Inflammatory macrophage treated with lipopolysaccharide for 1 hour (primary cell): ENCODE measurements around the gene AGRP.

Experiments
- DNase-seq, 2 donors: peaks; one replicate each; pipeline ENCODE4 v3.0.0-alpha.2; 2020 to 2022

The AGRP gene

GRCh38 chr16:67463059-67463458, 20.3 kb downstream of the AGRP start:
- DNase-seq: no peak

DNA sequence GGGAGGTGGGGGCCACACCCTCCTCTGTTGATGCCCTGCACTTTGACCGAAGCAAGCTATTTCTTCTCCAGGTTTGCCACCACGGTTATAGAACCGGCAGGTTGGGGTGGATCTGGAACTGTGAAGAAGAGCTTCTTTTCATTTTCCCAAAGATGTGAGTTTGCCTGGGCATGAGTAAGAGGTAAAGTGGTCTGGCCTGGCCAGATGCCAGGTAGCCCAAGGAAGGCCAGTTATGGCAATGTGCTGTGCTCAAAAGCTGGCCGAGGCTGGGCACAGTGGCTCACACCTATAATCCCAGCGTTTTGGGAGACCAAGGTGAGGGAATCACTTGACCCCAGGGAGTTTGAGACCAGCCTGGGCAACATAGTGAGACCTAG, 21.1 kb downstream of the AGRP start:
- no peak for DNase-seq

DNA sequence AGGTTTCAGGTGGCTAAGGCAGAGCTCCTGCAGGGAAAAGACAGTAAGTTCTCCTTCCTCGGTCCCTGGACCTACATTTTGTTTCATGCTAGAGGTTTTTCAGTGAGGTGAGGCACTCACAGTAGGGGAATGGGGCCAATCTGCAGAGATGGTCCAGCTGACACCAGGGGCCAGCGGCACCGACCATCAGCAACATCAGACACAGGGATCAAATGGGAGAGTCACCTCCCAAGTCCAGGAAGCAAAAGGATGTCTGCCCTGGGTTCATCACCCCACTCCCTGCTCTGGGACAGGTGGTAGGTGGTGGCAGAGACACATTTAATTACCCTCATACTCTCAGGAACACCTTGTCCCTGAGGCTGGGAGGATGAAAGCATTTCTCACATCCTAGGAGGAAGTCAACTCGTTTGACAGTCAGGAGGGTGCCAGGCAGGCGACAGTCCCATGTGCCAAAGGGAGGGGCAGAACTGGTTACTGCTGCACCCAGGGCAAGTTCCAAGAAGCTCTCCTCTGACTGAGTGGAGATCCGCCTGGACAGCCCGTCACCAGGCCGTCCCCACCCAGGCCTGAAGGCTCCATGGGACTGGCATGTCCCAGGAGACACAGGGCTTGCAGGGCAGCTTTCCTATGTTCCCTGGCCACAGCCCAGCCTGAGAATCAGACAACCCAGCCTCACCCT, 21.6 kb downstream of the AGRP start:
- DNase-seq: no peak

DNA sequence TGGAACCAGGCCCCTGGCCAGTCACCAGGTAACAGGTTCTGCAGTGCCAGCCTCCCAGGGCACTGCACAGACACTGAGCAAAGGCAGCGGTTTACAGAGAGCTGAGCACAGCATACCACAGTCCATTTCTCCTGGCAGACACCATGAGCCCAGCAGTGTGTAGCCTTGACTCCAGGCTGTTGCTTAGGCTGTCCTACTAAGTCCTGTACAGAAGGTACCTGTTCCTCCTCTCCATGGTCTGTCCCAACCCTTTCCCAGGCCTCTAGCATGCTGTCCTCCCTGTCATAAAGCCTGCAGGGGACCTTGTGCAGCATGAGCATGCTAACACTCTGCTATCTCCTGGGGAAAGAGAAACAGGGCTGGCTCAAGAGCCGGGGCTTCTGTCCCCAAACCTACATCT, 22.4 kb downstream of the AGRP start:
- no peak for DNase-seq

DNA sequence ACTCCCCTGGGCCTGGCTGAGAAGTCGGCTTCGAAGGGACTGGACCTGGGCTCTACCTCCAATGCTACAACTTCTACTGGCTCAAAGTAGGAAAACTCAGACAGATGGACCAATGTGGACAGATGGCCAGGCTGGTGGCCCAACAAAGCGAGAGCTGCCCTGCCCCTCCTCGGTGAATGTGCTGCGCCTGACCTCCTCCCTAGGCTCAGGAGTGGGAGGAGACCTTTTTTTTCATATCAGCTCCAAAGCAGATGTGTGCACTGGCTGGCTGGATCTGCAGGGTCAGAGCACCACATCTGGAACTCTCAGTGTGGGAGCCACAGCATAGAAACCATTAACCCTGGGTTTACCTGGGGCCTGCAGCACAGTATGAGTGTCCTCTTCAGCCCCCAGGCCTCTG, 23.2 kb downstream of the AGRP start:
- no peak for DNase-seq

DNA sequence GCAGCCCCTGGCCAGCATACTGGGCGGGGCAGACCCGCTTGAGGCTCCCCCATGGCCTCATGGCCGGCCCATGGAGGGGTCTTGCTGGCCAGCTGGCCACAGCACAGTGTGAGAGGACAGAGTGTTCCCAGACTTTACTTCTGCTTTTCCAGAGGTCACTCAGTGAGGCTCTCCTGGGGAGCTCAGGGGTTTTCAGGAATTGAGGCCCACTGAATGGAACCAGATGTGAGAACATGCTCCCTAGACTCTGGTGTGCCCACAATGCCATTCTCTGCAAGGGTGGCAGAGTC, 23.5 kb downstream of the AGRP start:
- DNase-seq: no peak

DNA sequence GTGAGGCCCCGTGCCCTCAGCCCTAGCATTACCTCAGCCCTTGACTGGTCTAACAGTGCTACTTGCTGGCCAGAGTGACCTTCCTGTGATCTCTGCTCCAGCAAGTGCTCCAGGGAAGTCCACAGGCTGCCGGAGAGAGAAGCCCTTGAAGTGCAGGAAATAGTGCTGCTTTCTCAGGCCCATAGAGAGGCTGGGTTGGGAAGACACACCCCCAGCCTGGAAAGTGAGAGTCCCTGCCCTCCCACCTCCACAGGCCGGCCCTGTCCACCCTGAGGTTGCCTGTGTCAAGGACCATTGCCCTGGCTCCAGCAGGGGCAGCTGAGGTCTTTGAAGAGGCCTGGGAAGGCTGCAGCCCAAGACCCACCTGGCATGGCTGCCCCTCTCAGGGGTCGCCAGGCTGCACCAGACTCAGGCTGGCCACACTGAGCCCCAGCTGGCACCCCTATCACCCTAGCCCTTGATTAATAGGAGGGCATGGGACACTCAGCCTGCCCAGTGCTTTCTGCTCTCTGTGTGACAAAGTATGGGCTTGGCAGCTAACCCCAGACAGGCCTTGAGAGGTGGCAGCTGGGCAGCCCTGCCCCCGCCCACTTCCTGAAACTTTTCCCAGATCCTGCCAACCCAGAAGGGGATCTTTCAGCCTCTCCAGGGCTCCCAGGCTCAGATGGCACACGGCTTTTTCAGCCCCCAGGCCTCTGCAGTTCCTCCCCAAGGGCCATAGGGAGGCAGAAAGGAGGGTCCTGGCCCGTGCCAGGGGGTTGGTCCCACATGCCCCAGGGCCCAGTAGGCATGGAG, 24.1 kb downstream of the AGRP start:
- DNase-seq: no peak

GRCh38 chr16:67458121-67458641, 25.2 kb downstream of the AGRP start:
- no peak for DNase-seq

GRCh38 chr16:67457611-67458010, 25.7 kb downstream of the AGRP start:
- no peak for DNase-seq

- peak; percentile 55 to 72 for DNase-seq
These were observed 26.8 kb downstream of the AGRP start for GRCh38 chr16:67456391-67457081.

- no peak for DNase-seq
These were observed 28.5 kb downstream of the AGRP start for GRCh38 chr16:67454852-67455251.

DNA sequence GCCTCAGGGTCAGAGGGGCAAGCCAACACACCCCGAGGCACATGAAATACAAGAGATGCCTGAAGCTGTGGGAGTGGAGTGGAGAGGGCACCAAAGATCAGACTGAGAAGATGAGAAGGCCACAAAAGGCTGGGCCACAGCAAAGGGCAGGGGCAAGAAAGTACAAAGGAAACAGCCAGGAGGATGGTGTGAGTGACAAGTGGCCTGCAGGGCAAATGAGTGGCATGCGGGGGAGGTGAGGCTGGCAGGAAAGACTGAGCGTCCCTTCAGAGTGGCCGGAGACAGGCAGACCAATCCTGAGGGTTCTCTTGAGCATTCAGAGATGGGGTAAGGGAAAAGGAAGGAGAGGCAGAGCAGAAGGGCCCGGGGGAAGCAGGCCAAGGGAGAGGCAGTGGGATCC, 29.2 kb downstream of the AGRP start:
- DNase-seq: no peak

DNA sequence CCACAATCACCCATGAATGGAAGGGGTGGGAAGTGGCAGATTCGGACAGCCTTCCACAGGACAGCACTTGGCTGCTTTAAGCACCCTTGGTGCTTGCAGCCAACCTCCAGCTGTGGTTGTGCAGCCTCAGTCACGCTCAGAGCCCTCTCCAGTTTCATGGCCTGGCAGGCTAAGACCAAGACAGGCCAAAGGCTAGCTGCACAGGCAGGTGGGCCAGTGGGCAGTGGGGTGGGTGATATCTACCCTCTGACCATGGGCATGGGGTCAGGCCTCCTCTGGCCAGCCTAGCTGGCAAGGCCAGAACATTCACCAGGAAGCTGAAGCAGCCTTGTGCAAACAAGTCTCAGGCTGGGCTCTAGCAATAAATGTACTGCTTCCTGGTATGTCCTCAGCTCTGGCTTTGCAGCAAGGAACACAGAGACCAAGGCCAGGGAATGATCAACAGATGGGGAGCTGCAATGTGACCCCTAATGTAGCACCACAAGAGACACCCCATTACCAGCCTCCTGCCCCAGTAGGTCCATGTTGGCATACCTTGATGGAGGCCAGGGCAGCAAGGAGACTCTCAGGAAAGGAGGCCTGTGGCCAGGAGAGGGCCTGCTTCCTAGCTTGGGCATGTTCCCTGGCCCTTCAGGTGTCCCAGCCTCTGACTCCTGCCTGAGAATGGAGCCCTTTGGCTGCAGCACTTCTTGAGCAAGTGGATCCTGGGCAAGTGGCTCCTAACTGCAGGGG, 31.5 kb downstream of the AGRP start:
- DNase-seq: no peak

DNA sequence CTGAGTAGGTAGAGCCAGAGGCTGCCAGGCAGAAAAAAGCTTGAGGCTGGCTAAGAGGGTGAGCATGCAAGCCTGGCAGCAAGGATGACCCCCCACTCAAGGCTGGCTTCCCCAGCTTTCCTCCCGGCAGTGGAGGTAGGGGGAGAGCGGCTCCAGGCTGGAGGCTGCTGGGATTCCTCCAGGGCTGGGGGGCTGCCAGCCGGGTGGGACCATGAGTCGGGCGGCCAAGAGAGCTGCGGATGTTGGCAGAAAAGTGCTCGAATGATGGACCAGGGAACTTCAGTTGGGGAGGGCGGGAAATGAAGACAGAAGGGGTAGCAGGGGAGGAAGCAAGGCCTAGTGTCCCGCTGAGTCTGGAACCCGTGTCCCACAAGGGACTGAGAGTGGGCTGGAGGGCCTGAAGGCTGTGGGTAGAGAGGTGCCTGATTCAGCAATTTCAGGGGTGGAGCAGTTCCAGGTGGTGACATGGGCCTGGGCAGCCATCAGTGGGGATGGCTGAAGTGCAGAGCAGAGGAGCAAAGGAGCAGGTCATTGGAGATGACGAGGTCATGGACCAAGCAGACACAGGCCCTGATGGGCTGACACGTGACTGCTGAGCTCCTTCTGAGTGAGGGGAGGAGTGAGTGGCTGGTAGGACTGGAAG, 32.2 kb downstream of the AGRP start:
- DNase-seq: no peak

DNA sequence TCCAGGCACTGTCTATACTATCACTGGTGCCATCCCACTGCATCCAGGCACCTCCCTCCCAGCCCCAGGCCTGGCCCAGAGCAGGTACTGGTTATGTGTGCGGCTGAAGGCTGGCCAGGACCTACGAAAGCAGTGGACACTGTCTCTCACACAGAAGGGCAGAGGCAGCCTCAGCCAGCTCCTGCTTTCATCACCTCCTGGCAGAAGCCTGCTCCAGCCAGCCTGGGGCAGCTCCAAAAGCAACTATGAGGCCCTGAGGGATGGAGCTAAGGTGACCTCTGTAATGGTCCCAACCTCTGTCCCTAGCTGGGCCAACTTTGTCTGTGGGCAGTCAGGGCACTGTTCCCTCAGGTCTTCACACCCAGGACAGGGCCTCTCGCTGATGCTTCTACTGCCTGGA, 33.6 kb downstream of the AGRP start:
- DNase-seq: no peak

DNA sequence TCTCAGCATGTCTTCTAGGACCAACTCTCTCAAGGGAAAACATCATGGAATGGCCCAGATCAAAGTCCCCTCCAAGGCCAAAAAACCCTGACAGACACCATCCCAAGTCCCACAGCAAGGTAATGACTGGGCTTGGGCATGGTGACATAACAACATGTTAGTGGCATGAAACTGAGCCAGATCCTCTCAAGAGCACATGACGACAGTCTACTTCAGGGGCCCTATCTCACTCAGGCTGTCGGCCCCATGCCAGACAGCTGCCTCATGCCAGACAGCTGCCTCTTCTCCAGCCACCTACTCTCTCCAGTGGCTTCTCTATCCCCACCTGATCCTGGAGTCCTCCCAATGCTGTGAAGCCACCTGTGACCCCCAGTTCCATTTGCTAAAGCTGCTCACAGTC, 34.0 kb downstream of the AGRP start:
- DNase-seq: no peak

GRCh38 chr16:67448580-67448979, 34.8 kb downstream of the AGRP start:
- DNase-seq: no peak

DNA sequence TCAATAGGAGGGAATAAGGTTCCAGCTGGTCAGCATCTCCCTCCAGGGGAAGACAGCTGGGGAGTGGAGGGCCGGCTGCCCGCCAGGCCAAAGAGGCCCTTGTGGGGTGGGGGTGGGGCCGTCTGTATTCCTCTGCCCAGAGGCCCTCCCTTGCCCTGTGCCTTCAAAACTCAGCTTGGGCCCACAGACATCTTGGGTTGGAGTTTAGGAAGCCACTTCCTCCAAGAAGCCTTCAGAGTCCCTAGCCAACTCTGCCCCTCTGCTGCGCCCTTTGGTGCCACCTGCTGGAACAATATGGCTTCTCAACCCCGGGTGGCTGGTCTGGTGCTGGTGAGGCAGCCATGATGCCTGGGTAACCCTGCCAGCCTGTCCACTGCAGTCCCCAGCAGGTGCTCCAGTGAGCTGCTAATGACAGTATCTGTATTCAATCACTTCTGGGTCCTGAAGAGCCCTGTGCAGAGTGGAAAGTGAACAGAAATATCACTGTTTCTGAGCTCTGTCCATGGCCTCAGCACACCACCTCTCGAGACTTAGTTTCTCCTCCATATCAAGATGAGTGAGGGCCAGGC, 35.8 kb downstream of the AGRP start:
- peak; percentile 49 to 90 for DNase-seq

GRCh38 chr16:67446968-67447507, 36.3 kb downstream of the AGRP start:
- DNase-seq: no peak

DNA sequence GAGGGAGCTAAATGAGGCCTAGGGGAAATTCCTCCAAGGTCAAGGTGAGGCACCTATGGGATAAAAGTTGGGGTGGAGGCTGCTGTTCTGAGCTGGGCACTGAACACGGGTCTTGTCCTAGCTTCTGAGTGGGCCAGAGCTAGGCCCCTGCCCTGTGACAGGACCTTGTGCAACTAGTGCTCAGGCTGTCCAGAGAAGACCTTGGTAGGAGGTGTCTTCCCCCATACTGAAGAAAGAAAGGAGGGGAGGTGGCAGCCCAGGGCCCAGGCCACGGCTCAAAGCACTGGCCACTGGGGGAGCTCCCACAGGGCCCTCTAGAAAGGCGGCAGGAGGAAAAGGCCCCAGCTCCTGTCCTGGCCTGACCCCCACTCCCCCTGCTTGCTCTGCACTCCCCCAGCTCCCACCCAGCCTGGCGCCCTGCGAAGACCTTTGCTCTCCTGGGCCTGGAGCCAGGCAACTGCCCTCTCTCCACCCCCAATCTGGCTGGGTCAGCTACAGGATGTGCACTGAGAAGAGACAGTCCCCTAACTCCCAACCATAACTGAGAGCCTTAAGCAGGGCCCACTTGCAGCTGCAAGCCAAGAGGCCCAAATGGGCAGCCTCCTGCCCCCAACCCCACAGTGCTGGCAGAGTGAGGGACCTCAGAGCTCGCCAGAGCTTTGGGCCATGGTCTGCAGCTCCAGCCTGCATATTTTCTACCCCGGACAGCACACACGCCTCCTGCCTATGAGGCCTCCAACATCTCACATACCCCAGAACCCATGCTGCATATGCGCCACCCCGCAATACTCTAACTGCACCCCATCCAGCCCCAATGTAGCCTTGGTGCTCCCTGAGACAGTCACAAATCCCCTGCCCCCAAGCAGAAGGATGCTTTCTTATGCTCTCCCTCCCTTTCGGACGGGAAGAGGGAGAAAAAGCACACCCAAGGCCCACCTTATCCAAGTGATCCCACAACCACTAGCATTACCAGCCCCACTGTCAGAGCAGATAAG, 37.1 kb downstream of the AGRP start:
- DNase-seq: no peak

GRCh38 chr16:67445441-67445912, 37.9 kb downstream of the AGRP start:
- no peak for DNase-seq
